BLaER1 (cell line): ENCODE results near the gene ST8SIA1.

Experiments used
- H3K27ac ChIP-seq: shearing (Covaris generic); formaldehyde crosslinking; 2 replicates; pipeline ENCODE4 v1.8.1; 2022
- H3K27me3 ChIP-seq: shearing (Covaris generic); formaldehyde crosslinking; 2 replicates; pipeline ENCODE4 v1.8.1; 2022
- H3K36me3 ChIP-seq: shearing (Covaris generic); formaldehyde crosslinking; 2 replicates; pipeline ENCODE4 v1.8.1; 2022
- H3K4me1 ChIP-seq: shearing (Covaris generic); formaldehyde crosslinking; 2 replicates; pipeline ENCODE4 v1.8.1; 2022
- H3K4me2 ChIP-seq: shearing (Covaris generic); formaldehyde crosslinking; 2 replicates; pipeline ENCODE4 v1.8.1; 2022
- H3K4me3 ChIP-seq: shearing (Covaris generic); formaldehyde crosslinking; 2 replicates; pipeline ENCODE4 v1.8.1; 2022
- H3K9ac ChIP-seq: shearing (Covaris generic); formaldehyde crosslinking; 2 replicates; pipeline ENCODE4 v1.8.1; 2022
- H3K9me3 ChIP-seq: shearing (Covaris generic); formaldehyde crosslinking; 2 replicates; pipeline ENCODE4 v1.8.1; 2022
- H4K20me1 ChIP-seq: shearing (Covaris generic); formaldehyde crosslinking; 2 replicates; pipeline ENCODE4 v1.8.1; 2022
- Cebpa-rat ChIP-seq: shearing (Covaris generic); IDR thresholded peaks from 2 replicates; pipeline ENCODE4 v1.8.1; 2022

ST8SIA1 gene

GRCh38 chr12:22230280-22230794 lies 104.2 kb downstream of the ST8SIA1 start:
- TF ChIP-seq Cebpa-rat = no peak

GRCh38 chr12:22229652-22230279 lies 104.7 kb downstream of the ST8SIA1 start:
- H3K4me3 ChIP-seq = no peak overlapping the region
- H3K4me2 ChIP-seq = no peak overlapping the region
- H3K36me3 ChIP-seq = no peaks in the 10 kb centered on the region
- no peak overlapping the region for H3K27ac ChIP-seq
- H3K9ac ChIP-seq = no peak overlapping the region
- H3K27me3 ChIP-seq = no peaks in the 10 kb centered on the region
- H3K9me3 ChIP-seq = no peaks in the 10 kb centered on the region
- no peak for TF ChIP-seq Cebpa-rat
- H3K4me1 ChIP-seq = peaks cover 5% of the 10 kb centered on the region
- no peaks in the 10 kb centered on the region for H4K20me1 ChIP-seq

More at GRCh38 chr12:22230280-22230794, 104.2 kb downstream of the ST8SIA1 start:
- Histone ChIP-seq H3K4me2 (no peak overlapping the region), H4K20me1 (no peaks in the 10 kb centered on the region), H3K9ac (no peak overlapping the region), H3K4me1 (no peaks in the 10 kb centered on the region), H3K36me3 (no peaks in the 10 kb centered on the region), H3K4me3 (no peak overlapping the region), H3K27ac (no peak overlapping the region), H3K27me3 (no peaks in the 10 kb centered on the region), H3K9me3 (no peaks in the 10 kb centered on the region)

- Histone ChIP-seq H3K36me3 (no peaks in the 10 kb centered on the region), H3K27ac (no peak overlapping the region), H3K9ac (no peak overlapping the region), H3K4me2 (no peak overlapping the region), H4K20me1 (no peaks in the 10 kb centered on the region), H3K27me3 (no peaks in the 10 kb centered on the region), H3K4me3 (no peak overlapping the region), H3K9me3 (no peaks in the 10 kb centered on the region), H3K4me1 (peaks cover 8% of the 10 kb centered on the region)
- no peak for TF ChIP-seq Cebpa-rat
Measured at GRCh38 chr12:22228022-22228875, 106.3 kb downstream of the ST8SIA1 start.

GRCh38 chr12:22223356-22223755 lies 111.2 kb downstream of the ST8SIA1 start:
- Histone ChIP-seq H3K27me3 (no peaks in the 10 kb centered on the region), H3K9me3 (no peaks in the 10 kb centered on the region), H3K4me1 (peaks cover 8% of the 10 kb centered on the region), H3K4me3 (no peak overlapping the region), H3K36me3 (no peaks in the 10 kb centered on the region), H3K9ac (no peak overlapping the region), H3K4me2 (no peak overlapping the region), H3K27ac (no peak overlapping the region), H4K20me1 (no peaks in the 10 kb centered on the region)
- TF ChIP-seq Cebpa-rat = no peak

- Histone ChIP-seq H3K9me3 (peaks cover 6% of the 10 kb centered on the region), H3K4me3 (no peak overlapping the region), H3K9ac (no peak overlapping the region), H3K27ac (no peak overlapping the region), H3K27me3 (no peaks in the 10 kb centered on the region), H3K4me1 (no peaks in the 10 kb centered on the region), H3K36me3 (no peaks in the 10 kb centered on the region), H4K20me1 (no peaks in the 10 kb centered on the region), H3K4me2 (no peak overlapping the region)
- TF ChIP-seq Cebpa-rat = no peak
Measured at GRCh38 chr12:22217556-22217955, 117.0 kb downstream of the ST8SIA1 start.

- H3K27ac ChIP-seq = no peak overlapping the region
- no peaks in the 10 kb centered on the region for H3K4me1 ChIP-seq
- H3K27me3 ChIP-seq = no peaks in the 10 kb centered on the region
- no peak for TF ChIP-seq Cebpa-rat
- no peak overlapping the region for H3K9ac ChIP-seq
- no peak overlapping the region for H3K4me2 ChIP-seq
- H3K9me3 ChIP-seq = peaks cover 11% of the 10 kb centered on the region
- H4K20me1 ChIP-seq = no peaks in the 10 kb centered on the region
- no peak overlapping the region for H3K4me3 ChIP-seq
- no peaks in the 10 kb centered on the region for H3K36me3 ChIP-seq
Measured at GRCh38 chr12:22215467-22216253, 118.8 kb downstream of the ST8SIA1 start.

GRCh38 chr12:22211128-22211527 lies 123.4 kb downstream of the ST8SIA1 start:
- no peak for TF ChIP-seq Cebpa-rat
- H3K4me3 ChIP-seq = no peak overlapping the region
- no peaks in the 10 kb centered on the region for H4K20me1 ChIP-seq
- H3K27me3 ChIP-seq = no peaks in the 10 kb centered on the region
- no peak overlapping the region for H3K4me2 ChIP-seq
- H3K4me1 ChIP-seq = no peaks in the 10 kb centered on the region
- no peak overlapping the region for H3K9ac ChIP-seq
- H3K9me3 ChIP-seq = peaks cover 11% of the 10 kb centered on the region
- no peak overlapping the region for H3K27ac ChIP-seq
- H3K36me3 ChIP-seq = no peaks in the 10 kb centered on the region

GRCh38 chr12:22209422-22209821 lies 125.1 kb downstream of the ST8SIA1 start:
- no peak overlapping the region for H3K4me2 ChIP-seq
- no peak for TF ChIP-seq Cebpa-rat
- no peaks in the 10 kb centered on the region for H4K20me1 ChIP-seq

GRCh38 chr12:22206111-22206728 lies 128.3 kb downstream of the ST8SIA1 start:
- Histone ChIP-seq H3K27me3 (no peaks in the 10 kb centered on the region), H3K9me3 (peaks cover 6% of the 10 kb centered on the region; the same call in 1 of the 2 replicates), H3K27ac (no peak overlapping the region), H3K9ac (no peak overlapping the region), H3K4me2 (no peak overlapping the region), H3K36me3 (no peaks in the 10 kb centered on the region), H3K4me3 (no peak overlapping the region), H4K20me1 (no peaks in the 10 kb centered on the region), H3K4me1 (no peaks in the 10 kb centered on the region)
- no peak for TF ChIP-seq Cebpa-rat

More at GRCh38 chr12:22209422-22209821, 125.1 kb downstream of the ST8SIA1 start:
- Histone ChIP-seq H3K27me3 (no peaks in the 10 kb centered on the region), H3K4me1 (no peaks in the 10 kb centered on the region), H3K9me3 (peaks cover 11% of the 10 kb centered on the region), H3K4me3 (no peak overlapping the region), H3K9ac (no peak overlapping the region), H3K27ac (no peak overlapping the region), H3K36me3 (no peaks in the 10 kb centered on the region)
